Endodermal cell (in vitro differentiated cells): ENCODE data around the gene SLC22A31. TPM values are rescaled to one million over a fixed set of nuclear protein-coding genes. Genes with fewer than 3 reads are reported as not detected.

ENCODE experiments used
- DNase-seq: peaks from one replicate; pipeline ENCODE4 v3.0.0-alpha.2; 2017
- H3K27ac ChIP-seq: 2 replicates; pipeline ENCODE4 v1.5.1; 2013; ENCODE audit warnings: mild to moderate bottlenecking, low read depth, low read length, moderate library complexity
- H3K27me3 ChIP-seq: 2 replicates; pipeline ENCODE4 v1.6.1; 2013; ENCODE audit warnings: mild to moderate bottlenecking, low read length, moderate library complexity; ENCODE audit not compliant: insufficient read depth, control insufficient read depth, poor library complexity, severe bottlenecking
- H3K36me3 ChIP-seq: 2 replicates; pipeline ENCODE4 v1.7.0; 2013; ENCODE audit warnings: mild to moderate bottlenecking, low read length, moderate library complexity; ENCODE audit not compliant: control insufficient read depth, insufficient read depth
- H3K4me1 ChIP-seq: one replicate; pipeline ENCODE4 v1.7.0; 2013; ENCODE audit warnings: low read length; ENCODE audit not compliant: control insufficient read depth, insufficient read depth
- H3K4me3 ChIP-seq: 2 replicates; pipeline ENCODE4 v1.5.1; 2013; ENCODE audit warnings: mild to moderate bottlenecking, low read length, moderate library complexity
- H3K9ac ChIP-seq: 2 replicates; pipeline ENCODE4 v1.6.1; 2013; ENCODE audit warnings: mild to moderate bottlenecking, low read length, moderate library complexity; ENCODE audit not compliant: poor library complexity, severe bottlenecking; ENCODE audit errors: extremely low read depth
- H3K9me3 ChIP-seq: 2 replicates; pipeline ENCODE4 v1.6.1; 2013; ENCODE audit warnings: mild to moderate bottlenecking, low read length, moderate library complexity; ENCODE audit not compliant: control insufficient read depth
- H3K27ac Mint-ChIP-seq: 2 replicates; pipeline ENCODE4 v1.8.0; 2020; ENCODE audit warnings: mixed read lengths
- H3K27me3 Mint-ChIP-seq: 2 replicates; pipeline ENCODE4 v1.8.0; 2021; ENCODE audit warnings: mild to moderate bottlenecking, mixed read lengths; ENCODE audit not compliant: insufficient read depth
- H3K36me3 Mint-ChIP-seq: 2 replicates; pipeline ENCODE4 v1.8.0; 2020; ENCODE audit warnings: low read depth, mixed read lengths
- H3K4me1 Mint-ChIP-seq: 2 replicates; pipeline ENCODE4 v1.8.0; 2020; ENCODE audit warnings: mixed read lengths
- H3K4me3 Mint-ChIP-seq: 2 replicates; pipeline ENCODE4 v1.8.0; 2020; ENCODE audit warnings: mild to moderate bottlenecking, moderate library complexity, mixed read lengths
- H3K9me3 Mint-ChIP-seq: 2 replicates; pipeline ENCODE4 v1.8.0; 2020; ENCODE audit warnings: mild to moderate bottlenecking, mixed read lengths
- CTCF ChIP-seq: fragments of 200-600 bp; sonication (generic); conservative IDR thresholded peaks from 2 replicates; pipeline ENCODE4 v1.5.0; 2021; ENCODE audit warnings: antibody characterized with exemption, mild to moderate bottlenecking
- WGBS, 2 experiments: methylation state at CpG; one replicate each; pipeline versions ENCODE4 v1.1.5 to v1.1.7; 2013; ENCODE audit warnings: missing lambda C conversion rate in 2 of 2, mixed read lengths in 1 of 2; ENCODE audit not compliant: insufficient coverage in 1 of 2, insufficient read length in 1 of 2; 5-methylcytosine and 5-hydroxymethylcytosine counted together
- total RNA-seq, 2 donors: library from RNA; stranded (reverse); fragmentation: NEBNext Ultra II Directional in 1 of 2; extraction: Animal tissue kit (Norgen Biotek cat#: 25700) in 1 of 2; gene quantifications; 2 replicates in 1 of 2; 3 replicates in 1 of 2; pipeline ENCODE4 v1.2.1, GENCODE V29; 2021

The SLC22A31 gene
- total RNA-seq, 2 donors from 2014 or later, result 9.7 to 33.9 TPM

GRCh38 chr16:89237733-89238132 lies 37.4 kb upstream of the SLC22A31 start:
- no peak overlapping the region for H3K9ac ChIP-seq
- no peak for TF ChIP-seq CTCF
- peaks cover 24% of the 10 kb centered on the region for H3K9me3 ChIP-seq
- H3K9me3 Mint-ChIP-seq, result peaks cover 48% of the 10 kb centered on the region
- peaks cover 37% of the 10 kb centered on the region for H3K36me3 Mint-ChIP-seq
- no peak for DNase-seq
- no peaks in the 10 kb centered on the region for H3K4me1 Mint-ChIP-seq
- no peaks in the 10 kb centered on the region for H3K27me3 ChIP-seq
- no peak overlapping the region for H3K27ac Mint-ChIP-seq
- H3K27ac ChIP-seq, result no peak overlapping the region
- H3K27me3 Mint-ChIP-seq, result no peaks in the 10 kb centered on the region
- peaks cover 26% of the 10 kb centered on the region for H3K36me3 ChIP-seq
- no peak overlapping the region for H3K4me3 Mint-ChIP-seq
- H3K4me3 ChIP-seq, result no peak overlapping the region
- H3K4me1 ChIP-seq, result no peaks in the 10 kb centered on the region
- WGBS, 2 experiments, result 71 to 92% methylated on average over 1 to 2 of the region's 3 CpGs

GRCh38 chr16:89233678-89234490 lies 33.5 kb upstream of the SLC22A31 start:
- no peak overlapping the region for H3K4me3 Mint-ChIP-seq
- H3K27ac ChIP-seq, result no peak overlapping the region
- peaks cover 51% of the 10 kb centered on the region for H3K36me3 ChIP-seq
- H3K9me3 ChIP-seq, result peaks cover 20% of the 10 kb centered on the region
- H3K9me3 Mint-ChIP-seq, result peaks cover 74% of the 10 kb centered on the region
- no peaks in the 10 kb centered on the region for H3K27me3 Mint-ChIP-seq
- no peaks in the 10 kb centered on the region for H3K27me3 ChIP-seq
- H3K4me1 Mint-ChIP-seq, result no peaks in the 10 kb centered on the region
- no peak for DNase-seq
- H3K27ac Mint-ChIP-seq, result no peak overlapping the region
- no peak for TF ChIP-seq CTCF
- WGBS, 2 experiments, result 90 to 99% methylated on average over 12 to 16 of the region's 16 CpGs
- H3K9ac ChIP-seq, result no peak overlapping the region
- peaks cover 70% of the 10 kb centered on the region for H3K36me3 Mint-ChIP-seq
- H3K4me3 ChIP-seq, result no peak overlapping the region
- no peaks in the 10 kb centered on the region for H3K4me1 ChIP-seq

GRCh38 chr16:89232107-89232506 lies 31.8 kb upstream of the SLC22A31 start:
- H3K36me3 Mint-ChIP-seq, result peaks cover 87% of the 10 kb centered on the region
- no peaks in the 10 kb centered on the region for H3K4me1 Mint-ChIP-seq
- Histone ChIP-seq H3K36me3 (peaks cover 68% of the 10 kb centered on the region), H3K4me3 (no peak overlapping the region), H3K27me3 (no peaks in the 10 kb centered on the region), H3K4me1 (no peaks in the 10 kb centered on the region), H3K9ac (no peak overlapping the region), H3K27ac (no peak overlapping the region), H3K9me3 (peaks cover 38% of the 10 kb centered on the region)
- no peak overlapping the region for H3K4me3 Mint-ChIP-seq
- H3K27ac Mint-ChIP-seq, result no peak overlapping the region
- no peaks in the 10 kb centered on the region for H3K27me3 Mint-ChIP-seq
- TF ChIP-seq CTCF, result no peak
- 98 to 100% methylated on average over 2 of the region's 2 CpGs for WGBS, 2 experiments
- peaks cover 91% of the 10 kb centered on the region for H3K9me3 Mint-ChIP-seq
- no peak for DNase-seq
